ENCODE data around the gene ZNF892.
A peak's percentile ranks its signal among the peaks of the same experiment; 100 is the strongest.
"Not testable (repeated sequence)": the region's sequence is repeated elsewhere in the genome, so short reads cannot be mapped to it uniquely, and the experiment has no call there.

The ZNF892 gene

DNA sequence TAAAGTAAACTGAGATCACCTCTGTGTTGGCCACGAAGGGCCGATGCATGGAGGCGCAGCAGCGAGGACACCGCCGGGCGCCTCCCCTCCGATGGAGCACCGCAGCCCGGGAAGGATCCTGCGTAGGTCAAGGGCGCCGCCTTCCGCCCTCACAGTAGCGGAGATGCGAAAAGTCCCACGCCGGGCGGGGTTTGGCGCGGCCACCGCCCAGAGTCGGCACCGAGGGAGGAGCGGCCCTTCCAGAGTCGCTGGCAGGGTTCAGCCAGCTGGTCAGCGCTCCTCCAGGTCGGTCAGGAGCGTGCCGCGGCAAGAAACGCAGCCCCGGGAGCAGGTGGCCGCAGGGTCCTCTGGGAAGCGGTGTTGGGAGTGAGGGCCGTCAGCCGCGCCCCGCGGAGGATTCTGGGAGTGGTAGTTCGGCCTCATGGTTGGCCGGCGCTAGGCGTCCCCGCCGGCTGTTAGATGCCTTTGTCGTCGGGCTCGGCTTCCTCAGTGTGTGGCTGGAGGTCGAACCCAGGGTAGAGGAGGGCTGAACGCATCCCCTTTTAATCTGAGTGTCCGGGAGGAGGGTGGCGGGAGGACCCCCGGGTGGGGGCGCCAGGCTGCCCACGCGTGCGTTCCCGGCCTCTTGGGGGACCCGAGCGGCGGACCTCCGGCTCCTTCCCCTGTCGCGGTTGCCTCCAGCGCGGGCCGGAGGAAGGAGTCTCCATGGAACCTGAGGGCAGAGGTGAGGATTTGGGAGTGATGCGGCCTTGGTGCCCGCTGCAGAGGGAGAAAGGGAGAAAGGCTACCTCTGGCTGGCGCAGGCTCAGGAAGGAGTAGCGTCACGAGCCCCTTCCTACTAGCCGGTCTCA lies at the start of gene ZNF892:
ZNF892 (plus strand) TSS at position 411 of the 851 bp plus-strand sequence; CDS start at position 706, 295 bp downstream.
- peak; percentile 73 for DNase-seq

DNA sequence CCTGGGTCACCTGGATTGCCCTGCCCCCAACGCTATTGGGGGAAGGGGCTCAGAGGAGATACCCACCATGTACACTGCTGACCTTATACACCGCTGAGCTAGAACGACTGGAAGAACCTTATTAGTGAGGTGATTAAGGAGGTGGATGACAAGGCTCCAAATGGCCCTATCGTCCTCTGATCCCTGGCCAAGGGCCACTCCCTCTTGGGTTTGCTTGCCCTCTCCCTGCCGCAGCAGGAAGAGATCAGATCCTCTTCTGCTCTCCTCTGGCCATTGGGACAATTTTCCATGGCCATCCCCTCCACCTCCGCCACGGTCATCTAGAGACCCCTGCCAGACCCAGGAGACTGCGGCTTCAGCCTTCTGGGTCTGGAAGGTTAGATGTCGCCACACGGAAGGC lies 48.9 kb upstream of the ZNF892 start:
- DNase-seq, result no peak

DNA sequence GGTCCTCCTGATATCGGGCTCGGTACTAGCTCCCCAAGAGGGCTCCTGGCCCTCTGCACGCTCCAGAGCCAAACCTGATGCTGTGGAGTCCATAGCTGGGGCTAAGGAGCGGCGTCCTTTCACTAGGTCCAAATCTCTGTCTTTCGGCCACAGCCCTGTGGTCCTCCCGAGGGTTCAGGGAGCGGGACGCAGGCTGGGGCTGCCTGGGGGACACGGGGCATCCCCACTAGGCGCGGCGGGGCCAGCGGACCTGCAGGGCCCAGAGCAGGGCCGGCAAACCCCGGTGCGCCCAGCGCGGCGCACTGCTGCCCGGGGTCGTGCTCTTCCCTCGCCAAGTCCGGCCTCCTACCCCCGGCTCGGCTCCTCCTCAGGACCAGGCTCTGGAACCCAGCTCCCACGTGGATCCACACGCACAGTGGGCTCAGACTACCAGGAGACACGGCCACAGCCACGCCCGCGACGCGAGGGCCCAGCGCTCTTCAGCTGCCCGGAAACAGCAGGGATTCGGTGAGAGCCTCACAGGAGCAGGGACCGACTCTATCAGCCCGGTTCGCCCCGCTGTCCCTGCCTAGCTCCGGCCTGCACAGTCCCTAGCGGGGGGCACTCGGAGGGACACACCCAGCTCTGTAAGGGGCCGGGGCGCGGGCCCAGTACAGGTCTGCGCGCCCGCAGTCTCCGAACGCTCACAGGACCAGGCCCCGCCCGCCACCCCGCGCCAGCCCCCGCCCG lies 48.3 kb upstream of the ZNF892 start:
- DNase-seq, result no peak

- DNase-seq, result peak; percentile 18
These were observed 47.5 kb upstream of the ZNF892 start, which contains the start of gene ZNF514 for GRCh38 chr2:95159690-95160449. ZNF514 (minus strand) TSS chr2:95159848; CDS start chr2:95153253, 6,595 bp downstream.

DNA sequence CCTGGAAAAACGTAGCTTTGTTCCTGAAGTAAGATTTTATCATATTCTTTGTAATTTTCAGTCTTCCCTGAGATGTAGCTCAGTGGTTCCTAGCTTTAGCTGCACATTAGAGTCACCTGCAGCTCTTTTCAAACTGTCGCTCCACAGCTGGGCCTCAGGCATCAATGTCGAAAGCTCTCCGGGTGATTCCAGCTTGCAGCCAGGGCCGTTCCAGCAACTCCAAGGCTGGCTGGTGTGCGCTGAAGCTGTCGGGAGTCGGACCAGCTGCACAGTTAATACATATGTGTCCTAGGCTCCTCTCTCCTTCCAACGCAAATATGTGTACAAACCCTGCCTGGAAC lies 42.3 kb upstream of the ZNF892 start:
- DNase-seq, result no peak

GRCh38 chr2:95165371-95166064 lies 41.8 kb upstream of the ZNF892 start, which contains the start of gene ZNF2:
ZNF2 (plus strand) TSS chr2:95165809; CDS start chr2:95176227, 10,418 bp downstream.
- peak; percentile 95 for DNase-seq

DNA sequence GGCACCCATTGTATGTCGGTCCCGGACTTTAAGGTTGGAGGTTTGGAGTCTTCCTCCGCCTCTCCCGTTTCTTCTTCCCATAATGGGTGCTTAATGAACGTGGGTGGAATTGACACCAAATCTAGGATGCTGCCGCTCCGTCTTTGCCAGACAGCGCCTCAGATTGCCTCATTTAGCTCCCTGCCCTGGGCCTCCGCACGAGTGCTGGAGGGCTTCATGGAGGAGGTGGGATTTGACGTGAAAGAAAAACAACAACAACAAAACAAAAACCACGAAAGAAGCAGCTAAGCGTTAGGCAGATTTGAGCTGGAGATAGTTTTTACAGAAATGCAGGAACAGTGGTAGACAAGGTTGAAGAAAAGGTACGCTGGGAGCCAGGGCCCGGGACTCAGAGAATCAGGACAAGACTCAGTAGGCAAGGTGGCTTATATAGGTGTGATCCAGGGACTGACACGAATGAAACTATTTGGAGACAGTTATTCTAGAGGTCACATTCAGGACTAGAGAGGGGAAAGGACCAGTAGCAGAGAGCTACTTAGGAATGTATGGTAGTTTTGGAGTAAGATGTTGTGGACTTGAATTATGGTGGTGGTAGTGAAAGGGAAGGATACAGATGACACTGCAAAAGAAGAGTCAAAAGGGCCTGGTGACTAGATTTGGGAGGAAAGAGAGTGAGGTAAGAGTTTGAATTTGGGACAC lies 41.1 kb upstream of the ZNF892 start:
- no peak for DNase-seq

- DNase-seq, result no peak
These were observed 35.4 kb upstream of the ZNF892 start for GRCh38 chr2:95171902-95172301.

- DNase-seq, result no peak
These were observed 33.2 kb upstream of the ZNF892 start for GRCh38 chr2:95174031-95174542.

DNA sequence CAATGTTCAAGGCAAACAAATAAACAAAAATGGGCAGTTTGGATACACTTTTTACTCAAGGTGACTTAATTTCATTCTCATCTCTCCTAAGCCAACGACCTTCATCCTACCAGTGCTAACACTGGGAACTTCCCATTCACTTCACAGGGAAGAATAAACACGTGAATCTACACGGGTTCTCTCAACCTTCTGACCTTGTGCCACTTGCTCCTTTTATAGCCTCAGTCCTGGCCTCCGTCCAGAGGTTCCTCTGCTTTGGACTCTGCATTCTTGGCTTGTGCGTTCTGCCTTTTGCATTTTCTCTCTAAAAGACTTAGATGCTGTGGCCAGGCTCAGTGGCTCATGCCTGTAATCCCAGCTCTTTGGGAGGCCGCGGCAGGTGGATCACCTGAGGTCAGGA lies 27.9 kb upstream of the ZNF892 start:
- DNase-seq, result no peak

- DNase-seq, result no peak
These were observed 25.5 kb upstream of the ZNF892 start for GRCh38 chr2:95181774-95182173.

- DNase-seq, result no peak
These were observed 22.1 kb upstream of the ZNF892 start for GRCh38 chr2:95185197-95185596.

DNA sequence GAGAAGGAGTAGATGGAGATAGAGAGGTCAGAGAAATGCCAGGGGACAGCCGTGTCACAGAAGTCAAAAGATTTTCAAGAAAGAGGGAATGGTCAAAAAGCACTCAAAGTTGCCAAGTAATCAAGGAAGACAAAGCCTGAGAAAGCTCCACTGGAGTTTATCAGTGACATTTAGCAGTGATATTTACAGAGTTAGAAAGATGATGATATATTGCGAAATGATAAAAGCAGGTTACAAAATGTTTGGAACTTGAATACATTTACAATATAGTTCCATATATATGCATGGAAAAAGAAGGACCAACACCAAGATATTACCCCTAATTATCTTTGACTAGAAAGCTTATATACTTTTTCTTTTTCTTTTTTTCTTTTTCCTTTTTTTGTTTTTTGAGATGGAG lies 21.3 kb upstream of the ZNF892 start:
- DNase-seq, result no peak

GRCh38 chr2:95192956-95193355 lies 14.4 kb upstream of the ZNF892 start:
- DNase-seq, result not testable (repeated sequence)

- no peak for DNase-seq
These were observed 3.4 kb upstream of the ZNF892 start for GRCh38 chr2:95203911-95204310.

GRCh38 chr2:95204396-95204795 lies 2.9 kb upstream of the ZNF892 start:
- DNase-seq, result no peak

DNA sequence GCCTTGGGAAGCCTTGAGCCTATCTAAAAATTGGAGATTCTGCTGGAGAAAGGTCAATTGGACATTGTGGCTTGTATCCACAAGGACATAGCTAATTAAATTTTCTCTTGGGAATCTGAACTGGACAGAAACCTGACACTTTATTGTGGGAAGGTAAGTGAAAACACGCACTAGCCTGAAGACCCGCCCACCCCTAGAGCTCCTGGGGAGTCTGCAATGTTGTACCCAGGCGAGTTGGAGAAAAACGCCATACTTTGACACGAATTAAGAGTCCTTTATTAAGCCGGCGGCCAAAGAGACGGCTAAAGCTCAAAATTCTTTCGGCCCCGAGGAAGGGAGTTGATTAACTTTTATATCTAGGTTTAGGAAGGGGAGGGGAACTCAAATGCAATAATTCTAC lies 1.2 kb upstream of the ZNF892 start:
- DNase-seq, result no peak

DNA sequence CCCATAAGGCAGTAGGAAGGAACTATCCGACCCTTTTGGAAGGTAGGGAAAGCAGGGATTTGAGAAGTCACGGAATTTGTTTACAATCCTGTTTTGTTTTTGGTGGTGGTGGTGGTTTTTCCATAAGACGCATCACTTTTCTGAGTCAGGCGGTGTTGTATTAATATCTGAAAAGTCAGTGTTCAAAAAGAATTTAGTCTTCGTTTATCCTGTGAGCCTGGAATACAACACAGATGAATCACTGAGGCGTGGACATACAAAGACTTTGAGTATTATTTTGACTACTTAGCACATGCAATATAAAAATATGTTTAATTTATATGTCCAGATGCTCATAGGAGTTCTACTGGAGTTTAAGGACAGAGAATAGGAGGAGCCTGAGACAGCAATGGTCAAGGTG lies 785 bp downstream of the ZNF892 start:
- no peak for DNase-seq

- DNase-seq, result no peak
These were observed 7.8 kb downstream of the ZNF892 start for GRCh38 chr2:95215018-95215612.

- no peak for DNase-seq
These were observed 13.1 kb downstream of the ZNF892 start for GRCh38 chr2:95220449-95220848.

GRCh38 chr2:95225658-95226057 lies 18.3 kb downstream of the ZNF892 start:
- DNase-seq, result no peak
